NCI-H82 treated with DMSO at 0.1 percent for 48 hours (cell line): ENCODE measurements around the gene SUGCT.
"Not testable (repeated sequence)": the region's sequence is repeated elsewhere in the genome, so short reads cannot be mapped to it uniquely, and the experiment has no call there.

Experiments used
- DNase-seq: peaks from one replicate; lab custom pipeline; 2025; ENCODE audit not compliant: unreplicated experiment; lab: John Stamatoyannopoulos, UW

The SUGCT gene

GRCh38 chr7:40138973-40139372 is 4.2 kb downstream of the SUGCT start:
- peak; percentile 29 for DNase-seq

- not testable (repeated sequence) for DNase-seq
Observed at GRCh38 chr7:40139891-40140290, 5.1 kb downstream of the SUGCT start.

GRCh38 chr7:40141916-40142315 is 7.1 kb downstream of the SUGCT start:
- DNase-seq: not testable (repeated sequence)

- not testable (repeated sequence) for DNase-seq
Observed at GRCh38 chr7:40145596-40146130, 10.9 kb downstream of the SUGCT start.

GRCh38 chr7:40147371-40148246 is 12.8 kb downstream of the SUGCT start:
- DNase-seq: no peak

- not testable (repeated sequence) for DNase-seq
Observed at GRCh38 chr7:40148247-40148580, 13.4 kb downstream of the SUGCT start.

- no peak for DNase-seq
Observed at GRCh38 chr7:40148671-40149070, 13.9 kb downstream of the SUGCT start.

- DNase-seq: no peak
Observed at GRCh38 chr7:40151504-40151903, 16.7 kb downstream of the SUGCT start.

GRCh38 chr7:40156988-40157387 is 22.2 kb downstream of the SUGCT start:
- DNase-seq: no peak

- no peak for DNase-seq
Observed at GRCh38 chr7:40162516-40162915, 27.7 kb downstream of the SUGCT start.

GRCh38 chr7:40165216-40165615 is 30.4 kb downstream of the SUGCT start:
- DNase-seq: no peak

- DNase-seq: no peak
Observed at GRCh38 chr7:40167291-40167690, 32.5 kb downstream of the SUGCT start.

- not testable (repeated sequence) for DNase-seq
Observed at GRCh38 chr7:40168266-40168665, 33.5 kb downstream of the SUGCT start.

- not testable (repeated sequence) for DNase-seq
Observed at GRCh38 chr7:40173121-40173520, 38.3 kb downstream of the SUGCT start.

- DNase-seq: not testable (repeated sequence)
Observed at GRCh38 chr7:40175256-40175655, 40.5 kb downstream of the SUGCT start.

- no peak for DNase-seq
Observed at GRCh38 chr7:40175725-40176510, 41.1 kb downstream of the SUGCT start.

GRCh38 chr7:40177071-40177470 is 42.3 kb downstream of the SUGCT start:
- DNase-seq: no peak

- no peak for DNase-seq
Observed at GRCh38 chr7:40182452-40182851, 47.6 kb downstream of the SUGCT start.

- DNase-seq: no peak
Observed at GRCh38 chr7:40186586-40186985, 51.8 kb downstream of the SUGCT start.

GRCh38 chr7:40192036-40192435 is 57.2 kb downstream of the SUGCT start:
- DNase-seq: no peak

- no peak for DNase-seq
Observed at GRCh38 chr7:40194745-40195144, 59.9 kb downstream of the SUGCT start.

- no peak for DNase-seq
Observed at GRCh38 chr7:40197527-40197926, 62.7 kb downstream of the SUGCT start.
